Neuron (in vitro differentiated cells): ENCODE results near the gene FKBP1A.

ENCODE experiments used
- H2AFZ ChIP-seq: one replicate; pipeline ENCODE4 v1.6.1; 2013; ENCODE audit warnings: low read depth, mild to moderate bottlenecking, inconsistent platforms, low read length, moderate library complexity
- H3K27me3 ChIP-seq: one replicate; pipeline ENCODE4 v1.6.1; 2013; ENCODE audit warnings: low read length; ENCODE audit not compliant: insufficient read depth
- H3K36me3 ChIP-seq: one replicate; pipeline ENCODE4 v1.6.1; 2013; ENCODE audit warnings: low read length; ENCODE audit not compliant: insufficient read depth
- H3K4me1 ChIP-seq: one replicate; pipeline ENCODE4 v1.6.1; 2013; ENCODE audit warnings: low read length; ENCODE audit not compliant: insufficient read depth
- H3K4me3 ChIP-seq: 2 replicates; pipeline ENCODE4 v1.5.1; 2013; ENCODE audit warnings: mild to moderate bottlenecking, low read length, moderate library complexity
- H3K9me3 ChIP-seq: one replicate; pipeline ENCODE4 v1.6.1; 2013; ENCODE audit warnings: low read length

Gene FKBP1A

DNA sequence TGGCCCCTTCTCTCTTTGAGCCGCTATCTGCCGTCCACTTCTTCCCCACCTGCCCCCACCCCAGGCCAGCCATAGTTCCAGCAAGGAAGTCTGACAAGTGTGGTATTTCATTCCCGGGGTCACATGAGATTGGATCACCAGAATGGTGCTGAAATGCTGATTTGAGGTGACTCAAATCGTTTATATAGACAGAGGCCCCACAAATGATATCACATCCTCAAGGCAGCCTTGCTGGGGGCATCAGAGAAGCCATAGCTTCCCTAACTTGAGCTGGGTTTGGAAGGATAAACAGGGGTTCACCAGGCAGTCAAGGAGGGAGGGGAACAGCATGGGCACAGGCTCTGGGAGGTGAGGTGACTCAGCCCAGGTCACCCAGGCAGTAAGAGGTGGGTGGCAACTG is 73.8 kb downstream of the FKBP1A start:
- H2AFZ ChIP-seq, result no peak overlapping the region
- H3K9me3 ChIP-seq, result no peaks in the 10 kb centered on the region
- no peak overlapping the region for H3K4me3 ChIP-seq
- H3K4me1 ChIP-seq, result no peaks in the 10 kb centered on the region
- H3K36me3 ChIP-seq, result no peaks in the 10 kb centered on the region
- peaks cover 3% of the 10 kb centered on the region for H3K27me3 ChIP-seq
